Ascending aorta (tissue), 2 donors: ENCODE measurements around the gene CAPRIN1. TPM values are rescaled to one million over a fixed set of nuclear protein-coding genes. Genes with fewer than 3 reads are reported as not detected.
A peak's percentile ranks its signal among the peaks of the same experiment; 100 is the strongest.

ENCODE experiments used
- DNase-seq, 2 donors: peaks; one replicate each; pipeline ENCODE4 v3.0.0-alpha.2; 2019; ENCODE audit warnings: low spot score in 2 of 2
- H3K27ac ChIP-seq, 2 donors: fragments of 200-600 bp; sonication (generic); one replicate each; pipeline ENCODE4 v1.5.1; 2016 to 2017; ENCODE audit warnings: mild to moderate bottlenecking in 1 of 2
- H3K27me3 ChIP-seq: fragments of 200-600 bp; sonication (generic); one replicate; pipeline ENCODE4 v1.5.1; 2017
- H3K36me3 ChIP-seq, 2 donors: fragments of 200-600 bp; sonication (generic); one replicate each; pipeline ENCODE4 v1.5.1; 2016
- H3K4me1 ChIP-seq, 2 donors: fragments of 200-600 bp; sonication (generic); one replicate each; pipeline ENCODE4 v1.5.1; 2016 to 2017; ENCODE audit warnings: mild to moderate bottlenecking in 1 of 2
- H3K4me3 ChIP-seq, 2 donors: fragments of 200-600 bp; sonication (generic); one replicate each; pipeline ENCODE4 v1.5.1; 2016 to 2017; ENCODE audit warnings: mild to moderate bottlenecking in 1 of 2
- H3K9me3 ChIP-seq, 2 donors: fragments of 200-600 bp; sonication (generic); one replicate each; pipeline ENCODE4 v1.5.1; 2016
- CTCF ChIP-seq, 3 experiments: fragments of 200-600 bp in 2 of 3; fragments of 450-650 bp in 1 of 3; sonication (generic) in 2 of 3; IDR thresholded peaks; one replicate each; pipeline ENCODE4 v1.5.1; 2016 to 2019; ENCODE audit warnings: antibody characterized with exemption in 3 of 3, mild to moderate bottlenecking in 1 of 3, moderate library complexity in 1 of 3
- intact Hi-C: fragments of 100-400 bp; cut with DNase I; formaldehyde crosslinking; loops from one replicate; pipeline ENCODE4 v1.15.1; 2023
- total RNA-seq: library from RNA; depleted of rRNA; stranded (reverse); fragments of >200 nt; gene quantifications from one replicate; pipeline ENCODE4 v1.1.0, GENCODE V29; 2016

The CAPRIN1 gene
- total RNA-seq, 1 donor from 2014 or later = 155 TPM

- no peak for TF ChIP-seq CTCF (IDR thresholded peaks at IDR 0.05)
- H3K4me1 ChIP-seq = peaks cover 4 to 5% of the 10 kb centered on the region in 2 donors
- no peaks in the 10 kb centered on the region for H3K9me3 ChIP-seq
- H3K4me3 ChIP-seq = peak within 1 kb of the TSS; percentile 82 to 86
- H3K27ac ChIP-seq = peak within 1 kb of the TSS; percentile 93 to 95
- DNase-seq = peak; percentile 93 to 99
- intact Hi-C loops = loop anchor here (1.0 to 10.0 kb wide), 6 partner anchors 54 to 945 kb away; partner anchors contain the start of genes ABTB2, APIP, CAPRIN1 and CAT
- H3K36me3 ChIP-seq = peaks cover 17 to 28% of the 10 kb centered on the region in 2 donors
- no peaks in the 10 kb centered on the region for H3K27me3 ChIP-seq
Observed at GRCh38 chr11:34105079-34105956, 53.8 kb downstream of the CAPRIN1 start, which contains the start of gene NAT10. Gene NAT10 (plus strand): TSS chr11:34105629. CDS start chr11:34108226, 2,597 bp downstream.

- peaks cover 11 to 29% of the 10 kb centered on the region in 2 donors for H3K36me3 ChIP-seq
- intact Hi-C loops = loop anchor here (1.0 to 10.0 kb wide), 6 partner anchors 55 to 945 kb away; partner anchors contain the start of genes ABTB2, APIP, CAPRIN1 and CAT
- TF ChIP-seq CTCF (IDR thresholded peaks at IDR 0.05) = no peak
- H3K27me3 ChIP-seq = no peaks in the 10 kb centered on the region
- H3K9me3 ChIP-seq = no peaks in the 10 kb centered on the region
- peak overlapping the region; percentile 82 to 86 for H3K4me3 ChIP-seq
- peak overlapping the region; percentile 93 to 95 for H3K27ac ChIP-seq
- H3K4me1 ChIP-seq = peaks cover 4 to 5% of the 10 kb centered on the region in 2 donors
- DNase-seq = no peak
Observed at GRCh38 chr11:34105957-34106504, 54.5 kb downstream of the CAPRIN1 start.

- DNase-seq = no peak
- Histone ChIP-seq H3K4me1 (peaks cover 0 to 2% of the 10 kb centered on the region in 2 donors), H3K27ac (no peak overlapping the region), H3K36me3 (peaks cover 44 to 84% of the 10 kb centered on the region in 2 donors), H3K4me3 (no peak overlapping the region), H3K27me3 (no peaks in the 10 kb centered on the region), H3K9me3 (no peaks in the 10 kb centered on the region)
- TF ChIP-seq CTCF (IDR thresholded peaks at IDR 0.05) = no peak
- intact Hi-C loops = no loop called here
Observed at GRCh38 chr11:34111722-34112270, 60.3 kb downstream of the CAPRIN1 start.

- H3K27me3 ChIP-seq = no peaks in the 10 kb centered on the region
- no peak for DNase-seq
- no peaks in the 10 kb centered on the region for H3K4me1 ChIP-seq
- TF ChIP-seq CTCF (IDR thresholded peaks at IDR 0.05) = no peak
- no peaks in the 10 kb centered on the region for H3K9me3 ChIP-seq
- H3K36me3 ChIP-seq = peaks cover 67 to 98% of the 10 kb centered on the region in 2 donors
- no peak overlapping the region for H3K27ac ChIP-seq
- intact Hi-C loops = no loop called here
- no peak overlapping the region for H3K4me3 ChIP-seq
Observed at GRCh38 chr11:34114014-34114413, 62.5 kb downstream of the CAPRIN1 start.

- no peak overlapping the region for H3K27ac ChIP-seq
- TF ChIP-seq CTCF (IDR thresholded peaks at IDR 0.05) = no peak
- H3K4me1 ChIP-seq = no peaks in the 10 kb centered on the region
- H3K36me3 ChIP-seq = peaks cover 67 to 98% of the 10 kb centered on the region in 2 donors
- intact Hi-C loops = no loop called here
- no peaks in the 10 kb centered on the region for H3K9me3 ChIP-seq
- no peak for DNase-seq
- H3K4me3 ChIP-seq = no peak overlapping the region
- no peaks in the 10 kb centered on the region for H3K27me3 ChIP-seq
Observed at GRCh38 chr11:34114471-34114870, 62.9 kb downstream of the CAPRIN1 start.
